ENCODE results near the gene ACSF3.

GRCh38 chr16:89094880-89095258, 1.2 kb downstream of the ACSF3 start:
- no peak for TF ChIP-seq POLR2A (IDR thresholded peaks at IDR 0.05)
- TF ChIP-seq, protein P1, sequence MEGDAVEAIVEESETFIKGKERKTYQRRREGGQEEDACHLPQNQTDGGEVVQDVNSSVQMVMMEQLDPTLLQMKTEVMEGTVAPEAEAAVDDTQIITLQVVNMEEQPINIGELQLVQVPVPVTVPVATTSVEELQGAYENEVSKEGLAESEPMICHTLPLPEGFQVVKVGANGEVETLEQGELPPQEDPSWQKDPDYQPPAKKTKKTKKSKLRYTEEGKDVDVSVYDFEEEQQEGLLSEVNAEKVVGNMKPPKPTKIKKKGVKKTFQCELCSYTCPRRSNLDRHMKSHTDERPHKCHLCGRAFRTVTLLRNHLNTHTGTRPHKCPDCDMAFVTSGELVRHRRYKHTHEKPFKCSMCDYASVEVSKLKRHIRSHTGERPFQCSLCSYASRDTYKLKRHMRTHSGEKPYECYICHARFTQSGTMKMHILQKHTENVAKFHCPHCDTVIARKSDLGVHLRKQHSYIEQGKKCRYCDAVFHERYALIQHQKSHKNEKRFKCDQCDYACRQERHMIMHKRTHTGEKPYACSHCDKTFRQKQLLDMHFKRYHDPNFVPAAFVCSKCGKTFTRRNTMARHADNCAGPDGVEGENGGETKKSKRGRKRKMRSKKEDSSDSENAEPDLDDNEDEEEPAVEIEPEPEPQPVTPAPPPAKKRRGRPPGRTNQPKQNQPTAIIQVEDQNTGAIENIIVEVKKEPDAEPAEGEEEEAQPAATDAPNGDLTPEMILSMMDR (IDR thresholded peaks at IDR 0.05), result no peak
